NCI-H1105 (cell line): ENCODE data around the gene CLHC1.
"Not testable (repeated sequence)": the region's sequence is repeated elsewhere in the genome, so short reads cannot be mapped to it uniquely, and the experiment has no call there.

Experiments used
- DNase-seq: peaks from one replicate; lab custom pipeline; 2025; lab: John Stamatoyannopoulos, UW

Gene CLHC1

DNA sequence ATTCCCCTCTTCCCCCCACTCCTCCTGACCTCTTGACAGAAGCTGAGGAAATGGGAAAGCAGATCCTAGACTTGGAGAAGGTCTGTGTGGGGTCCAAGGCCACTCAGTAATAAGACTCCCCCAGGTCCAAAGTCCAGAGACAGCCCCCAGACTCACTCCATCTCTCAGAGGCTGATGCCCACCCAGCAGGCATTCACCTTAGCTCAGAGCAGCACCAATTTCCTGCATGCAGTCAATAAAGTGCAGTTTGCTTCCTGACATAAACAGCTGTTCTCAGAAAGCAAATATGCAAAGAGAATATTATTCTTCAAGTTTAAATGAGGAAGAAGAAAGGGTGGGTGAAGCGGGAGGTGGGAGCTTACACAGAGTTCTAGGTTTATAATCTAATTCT, 97.8 kb downstream of the CLHC1 start:
- DNase-seq: no peak

- no peak for DNase-seq
Measured at GRCh38 chr2:55133467-55134315, 98.4 kb downstream of the CLHC1 start.

GRCh38 chr2:55130849-55131248, 101.2 kb downstream of the CLHC1 start:
- no peak for DNase-seq

- not testable (repeated sequence) for DNase-seq
Measured at GRCh38 chr2:55126643-55127042, 105.5 kb downstream of the CLHC1 start.
